Ovary (tissue), 9 donors: Measurements from ENCODE around the gene RNLS. TPM values are rescaled to one million over a fixed set of nuclear protein-coding genes. Genes with fewer than 3 reads are reported as not detected.

ENCODE experiments used
- DNase-seq, 5 donors: peaks; one replicate each; pipeline ENCODE4 v3.0.0-alpha.2; 2019 to 2020
- H3K27ac ChIP-seq, 2 donors: fragments of 200-600 bp; one replicate each; pipeline versions ENCODE4 v1.5.1 to v1.8.0; 2019 to 2022
- H3K27me3 ChIP-seq: fragments of 200-600 bp; one replicate; pipeline ENCODE4 v1.8.0; 2022
- H3K36me3 ChIP-seq: fragments of 200-600 bp; sonication (generic); one replicate; pipeline ENCODE4 v1.5.1; 2019
- H3K4me1 ChIP-seq: one replicate; pipeline ENCODE4 v1.8.1; 2013; ENCODE audit warnings: mild to moderate bottlenecking, moderate library complexity; ENCODE audit not compliant: insufficient read depth
- H3K4me3 ChIP-seq: fragments of 200-600 bp; sonication (generic); one replicate; pipeline ENCODE4 v1.5.1; 2017
- H3K9me3 ChIP-seq, 2 donors: fragments of 200-600 bp in 1 of 2; sonication (generic) in 1 of 2; one replicate each; pipeline versions ENCODE4 v1.5.1 to v1.8.1; 2013 to 2019; ENCODE audit warnings: mild to moderate bottlenecking in 1 of 2, moderate library complexity in 1 of 2
- EP300 ChIP-seq: sonication (generic); formaldehyde crosslinking; IDR thresholded peaks from one replicate; pipeline ENCODE4 v1.6.1; 2017; ENCODE audit warnings: antibody characterized with exemption
- POLR2A ChIP-seq: fragments of 450-650 bp; IDR thresholded peaks from one replicate; pipeline ENCODE4 v1.6.1; 2017; ENCODE audit warnings: antibody characterized with exemption, mild to moderate bottlenecking, moderate library complexity
- WGBS, 3 donors: extraction: QIAGEN DNeasy Blood & Tissue Kit in 1 of 3; methylation state at CpG; one replicate each; pipeline versions ENCODE4 v1.1.5 to v1.1.7; 2013 to 2017; 5-methylcytosine and 5-hydroxymethylcytosine counted together
- intact Hi-C, 4 donors: fragments of 100-400 bp; cut with DNase I; formaldehyde crosslinking; loops; one replicate each; pipeline versions ENCODE4 v1.11.0 to v1.15.1; 2022 to 2023
- polyA plus RNA-seq, 2 donors: library from polyadenylated mRNA; stranded (reverse); fragments of 200-250 nt in 1 of 2; fragments of 350-450 nt in 1 of 2; fragmentation: Illumina TruSeq in 1 of 2; extraction: RNeasy Lipid Tissue Mini Kit (QIAGEN cat#74804) in 1 of 2; gene quantifications; one replicate each; pipeline ENCODE4 v1.2.3, GENCODE V29; 2013 to 2014
- total RNA-seq, 7 donors: library from RNA; depleted of rRNA in 2 of 7; stranded (reverse); fragments of >200 nt in 2 of 7; fragmentation: NEBNext Ultra II Directional in 3 of 7; extraction: Animal tissue kit (Norgen Biotek cat#: 25700) in 3 of 7; gene quantifications; one replicate each; pipeline versions ENCODE4 v1.1.0 to v1.2.4, GENCODE V29; 2016 to 2023
- TF ChIP-seq, protein P1 (sequence below), 3 donors: fragments of 450-650 bp in 2 of 3; fragments of 200-600 bp in 1 of 3; IDR thresholded peaks; one replicate each; pipeline versions ENCODE4 v1.5.1 to v1.8.0; 2016 to 2022; ENCODE audit warnings: antibody characterized with exemption in 3 of 3, mild to moderate bottlenecking in 1 of 3
- donor health status: DM: no; HTN: no; CAD: no; lungs with moderate emphysema.
- donor health status: DM: no; HTN: no; CAD: no.
- donor health status: Bipolar disorder and iron deficiency.
- donor health status: DM: yes; HTN: yes; CAD: no.
- donor health status: DM: no; HTN: no; CAD: no.
- donor health status: DM: yes; HTN: yes; CAD: no.

The RNLS gene
- total and polyA plus RNA-seq, 9 donors = 7.5 to 21.9 (median 11.8) TPM

- no peak overlapping the region for H3K4me3 ChIP-seq
- no peak overlapping the region for H3K27ac ChIP-seq
- H3K4me1 ChIP-seq = no peaks in the 10 kb centered on the region
- no peaks in the 10 kb centered on the region for H3K36me3 ChIP-seq
- intact Hi-C loops = no loop called here
- H3K27me3 ChIP-seq = no peaks in the 10 kb centered on the region
- H3K9me3 ChIP-seq = no peaks in the 10 kb centered on the region
- WGBS, 3 donors = 72 to 80% (median 77%) methylated on average over 3 of the region's 3 CpGs
- DNase-seq = no peak
- TF ChIP-seq, protein P1, sequence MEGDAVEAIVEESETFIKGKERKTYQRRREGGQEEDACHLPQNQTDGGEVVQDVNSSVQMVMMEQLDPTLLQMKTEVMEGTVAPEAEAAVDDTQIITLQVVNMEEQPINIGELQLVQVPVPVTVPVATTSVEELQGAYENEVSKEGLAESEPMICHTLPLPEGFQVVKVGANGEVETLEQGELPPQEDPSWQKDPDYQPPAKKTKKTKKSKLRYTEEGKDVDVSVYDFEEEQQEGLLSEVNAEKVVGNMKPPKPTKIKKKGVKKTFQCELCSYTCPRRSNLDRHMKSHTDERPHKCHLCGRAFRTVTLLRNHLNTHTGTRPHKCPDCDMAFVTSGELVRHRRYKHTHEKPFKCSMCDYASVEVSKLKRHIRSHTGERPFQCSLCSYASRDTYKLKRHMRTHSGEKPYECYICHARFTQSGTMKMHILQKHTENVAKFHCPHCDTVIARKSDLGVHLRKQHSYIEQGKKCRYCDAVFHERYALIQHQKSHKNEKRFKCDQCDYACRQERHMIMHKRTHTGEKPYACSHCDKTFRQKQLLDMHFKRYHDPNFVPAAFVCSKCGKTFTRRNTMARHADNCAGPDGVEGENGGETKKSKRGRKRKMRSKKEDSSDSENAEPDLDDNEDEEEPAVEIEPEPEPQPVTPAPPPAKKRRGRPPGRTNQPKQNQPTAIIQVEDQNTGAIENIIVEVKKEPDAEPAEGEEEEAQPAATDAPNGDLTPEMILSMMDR (IDR thresholded peaks at IDR 0.05) = no peak
- TF ChIP-seq EP300 = no peak
Observed at GRCh38 chr10:88333248-88333630, 249.9 kb downstream of the RNLS start.

GRCh38 chr10:88332503-88333247 is 250.4 kb downstream of the RNLS start:
- WGBS, 3 donors = 46 to 64% (median 49%) methylated on average over 3 of the region's 3 CpGs
- Histone ChIP-seq H3K36me3 (no peaks in the 10 kb centered on the region), H3K27ac (no peak overlapping the region), H3K4me1 (no peaks in the 10 kb centered on the region), H3K27me3 (no peaks in the 10 kb centered on the region), H3K4me3 (no peak overlapping the region), H3K9me3 (no peaks in the 10 kb centered on the region)
- TF ChIP-seq EP300 (no peak), POLR2A (no peak)
- TF ChIP-seq, protein P1 (IDR thresholded peaks at IDR 0.05) = no peak
- intact Hi-C loops = no loop called here
- no peak for DNase-seq

DNA sequence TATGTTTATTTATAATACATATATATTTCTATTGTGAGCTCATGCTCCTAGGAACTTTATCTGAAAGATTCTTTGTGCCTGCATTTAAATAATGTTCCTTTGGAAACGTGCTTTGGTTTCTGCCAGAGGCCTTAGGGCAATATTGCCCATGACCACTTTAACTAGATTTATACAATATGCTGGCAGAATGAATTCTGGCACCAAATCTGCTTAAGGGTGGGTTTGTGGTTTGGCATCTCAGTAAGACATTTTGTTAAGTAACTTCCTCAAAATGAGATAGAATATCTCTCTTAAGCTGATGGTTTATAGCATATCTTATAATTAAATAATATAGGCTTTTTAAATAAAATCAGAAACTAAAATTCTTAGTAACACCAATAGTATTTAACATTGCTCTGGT is 252.9 kb downstream of the RNLS start:
- 80 to 85% (median 80%) methylated on average over 1 of the region's 1 CpG for WGBS, 3 donors
- intact Hi-C loops = no loop called here
- Histone ChIP-seq H3K4me3 (no peak overlapping the region), H3K4me1 (no peaks in the 10 kb centered on the region), H3K9me3 (no peaks in the 10 kb centered on the region), H3K27me3 (no peaks in the 10 kb centered on the region), H3K36me3 (no peaks in the 10 kb centered on the region), H3K27ac (no peak overlapping the region)
- no peak for DNase-seq
- TF ChIP-seq, protein P1 (IDR thresholded peaks at IDR 0.05) = no peak
- no peak for TF ChIP-seq POLR2A
- TF ChIP-seq EP300 = no peak

GRCh38 chr10:88322324-88323063 is 260.6 kb downstream of the RNLS start:
- intact Hi-C loops = no loop called here
- H3K9me3 ChIP-seq = no peaks in the 10 kb centered on the region
- WGBS, 3 donors = 96 to 97% (median 97%) methylated on average over 3 of the region's 3 CpGs
- H3K27me3 ChIP-seq = no peaks in the 10 kb centered on the region
- TF ChIP-seq, protein P1 (IDR thresholded peaks at IDR 0.05) = no peak
- TF ChIP-seq EP300 = no peak
- TF ChIP-seq POLR2A = no peak
- no peak overlapping the region for H3K27ac ChIP-seq
- no peak for DNase-seq
- no peaks in the 10 kb centered on the region for H3K4me1 ChIP-seq
- no peak overlapping the region for H3K4me3 ChIP-seq
- H3K36me3 ChIP-seq = no peaks in the 10 kb centered on the region
